Measurements from ENCODE around the gene STK32B. TPM values are rescaled to one million over a fixed set of nuclear protein-coding genes. Genes with fewer than 3 reads are reported as not detected.

Gene STK32B
- total RNA-seq, 1 experiment from 2014 or later, result 1.1 TPM

DNA sequence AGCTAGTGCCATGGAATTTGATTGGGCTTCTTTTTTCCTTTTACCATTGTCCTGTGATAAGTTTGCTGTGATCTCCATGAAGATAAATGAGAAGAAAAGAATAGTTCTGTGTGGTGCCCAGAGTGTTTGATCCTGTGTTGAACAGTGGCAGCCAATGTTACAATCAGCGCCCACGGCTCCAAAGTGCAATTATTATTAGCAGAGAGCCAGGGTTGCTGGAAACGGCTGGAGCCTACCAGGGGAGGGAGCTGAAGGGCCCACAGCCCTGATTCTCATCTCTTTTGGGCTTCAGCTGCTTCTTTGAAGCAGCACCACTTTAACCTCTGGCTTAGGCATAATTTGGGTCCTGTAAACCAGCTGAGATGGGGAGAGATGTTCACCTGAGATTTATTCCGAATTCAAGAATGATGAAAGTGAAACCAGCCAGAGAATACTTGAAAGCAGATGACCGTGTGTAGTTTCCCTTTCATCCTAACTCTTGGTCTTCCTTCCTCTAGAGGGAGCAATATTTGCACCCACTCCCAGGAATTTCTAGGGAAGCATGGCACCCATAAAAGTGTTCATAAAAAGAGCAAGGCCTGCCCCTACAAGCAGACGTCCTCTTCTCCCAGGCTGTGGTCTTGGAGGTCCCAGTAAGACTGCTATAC is 358.8 kb downstream of the STK32B start:
- DNase-seq (no peak), ATAC-seq (no peak)
- Histone ChIP-seq H3K9me2 (replicated peaks; ENCODE audit: low read length) (no peaks in the 10 kb centered on the region), H3K4me2 (ENCODE audit: low read length) (no peak overlapping the region), H3K79me2 (ENCODE audit: low read length) (no peaks in the 10 kb centered on the region), H3F3A (ENCODE audit: low read length, unreplicated experiment) (no peaks in the 10 kb centered on the region), H4K20me1 (ENCODE audit: low read length) (no peaks in the 10 kb centered on the region), H3K4me1 (ENCODE audit: insufficient read depth, low read length) (no peaks in the 10 kb centered on the region), H3K4me3 (ENCODE audit: low read length) (no peak overlapping the region), H3K27ac (ENCODE audit: low read length) (no peak overlapping the region), H2AFZ (ENCODE audit: low read length) (no peak overlapping the region), H3K36me3 (ENCODE audit: low read depth, low read length) (no peaks in the 10 kb centered on the region), H3K9me3 (ENCODE audit: low read length) (no peaks in the 10 kb centered on the region), H3K9ac (ENCODE audit: low read length) (no peak overlapping the region), H3K27me3 (ENCODE audit: low read length) (0 out of 2 replicates have a peak, but pooled peaks cover 5% of the 10 kb centered on the region)
- ChIA-PET CTCF (no interaction called here), POLR2A (ENCODE audit: unreplicated experiment) (interaction anchor here (0.6 kb wide), 1 partner anchor 48 kb away, joined by 5 read pairs; no protein-coding TSS in a partner anchor)
- TF ChIP-seq EZH2 (IDR thresholded peaks at IDR 0.05; ENCODE audit: low read length, unreplicated experiment) (no peak), EZH2phosphoT487 (IDR thresholded peaks at IDR 0.05; ENCODE audit: borderline replicate concordance, low read length) (no peak)
- TF ChIP-seq, protein P1, sequence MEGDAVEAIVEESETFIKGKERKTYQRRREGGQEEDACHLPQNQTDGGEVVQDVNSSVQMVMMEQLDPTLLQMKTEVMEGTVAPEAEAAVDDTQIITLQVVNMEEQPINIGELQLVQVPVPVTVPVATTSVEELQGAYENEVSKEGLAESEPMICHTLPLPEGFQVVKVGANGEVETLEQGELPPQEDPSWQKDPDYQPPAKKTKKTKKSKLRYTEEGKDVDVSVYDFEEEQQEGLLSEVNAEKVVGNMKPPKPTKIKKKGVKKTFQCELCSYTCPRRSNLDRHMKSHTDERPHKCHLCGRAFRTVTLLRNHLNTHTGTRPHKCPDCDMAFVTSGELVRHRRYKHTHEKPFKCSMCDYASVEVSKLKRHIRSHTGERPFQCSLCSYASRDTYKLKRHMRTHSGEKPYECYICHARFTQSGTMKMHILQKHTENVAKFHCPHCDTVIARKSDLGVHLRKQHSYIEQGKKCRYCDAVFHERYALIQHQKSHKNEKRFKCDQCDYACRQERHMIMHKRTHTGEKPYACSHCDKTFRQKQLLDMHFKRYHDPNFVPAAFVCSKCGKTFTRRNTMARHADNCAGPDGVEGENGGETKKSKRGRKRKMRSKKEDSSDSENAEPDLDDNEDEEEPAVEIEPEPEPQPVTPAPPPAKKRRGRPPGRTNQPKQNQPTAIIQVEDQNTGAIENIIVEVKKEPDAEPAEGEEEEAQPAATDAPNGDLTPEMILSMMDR (conservative IDR thresholded peaks at IDR 0.05; ENCODE audit: low read depth, low read length), result peak; percentile 33
- no TSS peak for BruUV-seq (replicated peaks)
- intact Hi-C loops (cut with micrococcal nuclease), result no loop called here

DNA sequence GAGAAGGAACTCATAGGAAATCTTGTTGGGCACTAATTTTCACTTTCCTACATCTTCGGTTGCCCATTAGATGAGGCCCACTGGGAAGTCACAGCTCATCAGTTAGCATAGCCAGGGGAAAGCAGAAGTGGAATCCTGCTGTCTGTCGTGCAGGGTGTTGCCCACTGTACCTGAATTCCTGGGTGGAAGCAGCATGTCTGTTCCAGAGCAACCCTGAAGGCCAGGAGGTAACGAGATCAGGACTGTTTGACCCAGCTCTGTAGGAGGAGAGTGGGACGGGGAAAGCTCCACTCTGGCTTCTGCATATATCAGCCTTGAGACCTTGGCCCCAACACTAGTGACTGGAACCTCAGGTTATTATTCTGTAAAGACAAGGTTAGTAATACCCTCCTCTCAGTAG is 361.0 kb downstream of the STK32B start:
- no peaks in the 10 kb centered on the region for H4K20me1 ChIP-seq (ENCODE audit: low read length)
- no peaks in the 10 kb centered on the region for H3K9me3 ChIP-seq (ENCODE audit: low read length)
- no peaks in the 10 kb centered on the region for H3K79me2 ChIP-seq (ENCODE audit: low read length)
- no peak overlapping the region for H3K27ac ChIP-seq (ENCODE audit: low read length)
- H3K36me3 ChIP-seq (ENCODE audit: low read depth, low read length), result no peaks in the 10 kb centered on the region
- H3K9me2 ChIP-seq (replicated peaks; ENCODE audit: low read length), result no peaks in the 10 kb centered on the region
- H3K9ac ChIP-seq (ENCODE audit: low read length), result no peak overlapping the region
- ChIA-PET CTCF (no interaction called here), POLR2A (ENCODE audit: unreplicated experiment) (interaction anchor here (0.6 kb wide), 1 partner anchor 851 kb away, joined by 4 read pairs; no protein-coding TSS in a partner anchor)
- DNase-seq, result no peak
- H3K4me2 ChIP-seq (ENCODE audit: low read length), result no peak overlapping the region
- intact Hi-C loops (cut with micrococcal nuclease), result no loop called here
- H3K4me1 ChIP-seq (ENCODE audit: insufficient read depth, low read length), result no peaks in the 10 kb centered on the region
- TF ChIP-seq EZH2 (IDR thresholded peaks at IDR 0.05; ENCODE audit: low read length, unreplicated experiment) (no peak), EZH2phosphoT487 (IDR thresholded peaks at IDR 0.05; ENCODE audit: borderline replicate concordance, low read length) (no peak)
- TF ChIP-seq, protein P1 (conservative IDR thresholded peaks at IDR 0.05; ENCODE audit: low read depth, low read length), result no peak
- H3K27me3 ChIP-seq (ENCODE audit: low read length), result peaks cover 5% of the 10 kb centered on the region; the same call in 1 of the 2 replicates
- ATAC-seq, result no peak
- H3F3A ChIP-seq (ENCODE audit: low read length, unreplicated experiment), result no peaks in the 10 kb centered on the region
- no peak overlapping the region for H2AFZ ChIP-seq (ENCODE audit: low read length)
- no peak overlapping the region for H3K4me3 ChIP-seq (ENCODE audit: low read length)
- BruUV-seq (replicated peaks), result no TSS peak

DNA sequence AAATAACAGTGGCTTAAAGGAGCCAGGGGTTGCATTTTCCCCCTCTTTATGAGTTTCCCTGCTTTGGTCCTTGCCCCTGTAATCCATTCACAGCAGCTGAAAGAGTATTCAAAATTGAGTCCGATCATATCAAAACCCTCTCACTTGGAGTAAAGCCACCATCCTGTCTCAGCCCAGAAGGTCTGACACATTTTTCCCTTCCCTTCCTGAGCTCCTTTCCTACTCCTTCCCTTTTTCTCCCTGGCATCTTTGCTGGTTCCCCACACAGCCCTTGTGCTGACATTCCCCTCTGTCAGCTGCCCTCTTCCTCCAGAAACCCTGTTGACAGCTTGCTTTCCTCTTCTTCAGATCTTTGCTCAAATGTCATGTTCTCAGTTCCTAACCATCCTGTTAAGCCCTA is 361.5 kb downstream of the STK32B start:
- no TSS peak for BruUV-seq (replicated peaks)
- CTCF ChIA-PET, result no interaction called here
- Histone ChIP-seq H3K36me3 (ENCODE audit: low read depth, low read length) (no peaks in the 10 kb centered on the region), H3K27ac (ENCODE audit: low read length) (no peak overlapping the region), H3F3A (ENCODE audit: low read length, unreplicated experiment) (no peaks in the 10 kb centered on the region), H3K4me2 (ENCODE audit: low read length) (no peak overlapping the region), H3K9ac (ENCODE audit: low read length) (no peak overlapping the region), H4K20me1 (ENCODE audit: low read length) (no peaks in the 10 kb centered on the region), H3K4me1 (ENCODE audit: insufficient read depth, low read length) (no peaks in the 10 kb centered on the region), H2AFZ (ENCODE audit: low read length) (no peak overlapping the region), H3K9me2 (replicated peaks; ENCODE audit: low read length) (no peaks in the 10 kb centered on the region), H3K27me3 (ENCODE audit: low read length) (peaks cover 5% of the 10 kb centered on the region; the same call in 1 of the 2 replicates), H3K79me2 (ENCODE audit: low read length) (no peaks in the 10 kb centered on the region), H3K4me3 (ENCODE audit: low read length) (no peak overlapping the region), H3K9me3 (ENCODE audit: low read length) (no peaks in the 10 kb centered on the region)
- DNase-seq (no peak), ATAC-seq (no peak)
- intact Hi-C loops (cut with micrococcal nuclease), result no loop called here
- TF ChIP-seq EZH2phosphoT487 (IDR thresholded peaks at IDR 0.05; ENCODE audit: borderline replicate concordance, low read length) (no peak), EZH2 (IDR thresholded peaks at IDR 0.05; ENCODE audit: low read length, unreplicated experiment) (no peak)
- TF ChIP-seq, protein P1 (conservative IDR thresholded peaks at IDR 0.05; ENCODE audit: low read depth, low read length), result no peak
- POLR2A ChIA-PET (ENCODE audit: unreplicated experiment), result interaction anchor here (0.6 kb wide), 1 partner anchor 852 kb away, joined by 4 read pairs; no protein-coding TSS in a partner anchor
